ENCODE measurements around the gene TCHHL1.

- no peak for TF ChIP-seq POLR2AphosphoS5 (IDR thresholded peaks at IDR 0.05; ENCODE audit: low read depth, low read length)
- TF ChIP-seq TAF1 (IDR thresholded peaks at IDR 0.05; ENCODE audit: borderline replicate concordance, insufficient read depth, low read length) = no peak
These were observed 39.4 kb downstream of the TCHHL1 start for GRCh38 chr1:152049291-152050083.
